IMR-90 (cell line): ENCODE measurements around the gene BCAR1. TPM values are rescaled to one million over a fixed set of nuclear protein-coding genes. Genes with fewer than 3 reads are reported as not detected.
"Not testable (repeated sequence)": the region's sequence is repeated elsewhere in the genome, so short reads cannot be mapped to it uniquely, and the experiment has no call there.

Experiments
- ATAC-seq: fragments of 200-7000 bp; cut with Tn5 transposase; 2 replicates; pipeline ENCODE4 v1.9.1; 2020; ENCODE audit warnings: low read depth, mild to moderate bottlenecking, moderate library complexity
- BruUV-seq: library from RNA; stranded (reverse); fragments of 400-500 nt; replicated peaks from 2 replicates; lab custom pipeline; 2021; lab: Mats Ljungman, UMichigan
- CTCF ChIA-PET: fragments of 300-600 bp; formaldehyde crosslinking; extraction: SDS; loops from one replicate; lab custom pipeline; 2021; ENCODE audit warnings: antibody characterized with exemption; lab: Yijun Ruan, JAX
- POLR2A ChIA-PET: fragments of 300-600 bp; sonication (Branson Sonifier 250); formaldehyde crosslinking; loops from one replicate; lab custom pipeline; 2022; ENCODE audit warnings: antibody characterized with exemption; ENCODE audit not compliant: unreplicated experiment; lab: Charles Lee
- DNase-seq: peaks from one replicate; pipeline ENCODE4 v3.0.0; 2013
- H2AFZ ChIP-seq: replicated peaks from 2 replicates; pipeline ENCODE3; 2013; ENCODE audit warnings: low read length, mild to moderate bottlenecking; ENCODE audit not compliant: poor library complexity
- H2AK5ac ChIP-seq: 2 replicates; pipeline ENCODE4 v1.6.1; 2013; ENCODE audit warnings: low read depth, low read length, inconsistent platforms
- H2AK9ac ChIP-seq: replicated peaks from 2 replicates; pipeline ENCODE3; 2013; ENCODE audit warnings: mild to moderate bottlenecking, low read depth, low read length, moderate library complexity; ENCODE audit not compliant: poor library complexity
- H2BK120ac ChIP-seq: 2 replicates; pipeline ENCODE4 v1.6.1; 2013; ENCODE audit warnings: low read depth, low read length, inconsistent platforms
- H2BK15ac ChIP-seq: 3 replicates; pipeline ENCODE4 v1.6.1; 2013; ENCODE audit warnings: low read depth, low read length, inconsistent platforms
- H2BK20ac ChIP-seq: 2 replicates; pipeline ENCODE4 v1.6.1; 2013; ENCODE audit warnings: low read depth, mild to moderate bottlenecking, inconsistent platforms, low read length, moderate library complexity
- H2BK5ac ChIP-seq: 2 replicates; pipeline ENCODE4 v1.6.1; 2013; ENCODE audit warnings: mild to moderate bottlenecking, low read depth, low read length, inconsistent platforms; ENCODE audit not compliant: poor library complexity, severe bottlenecking
- H3K14ac ChIP-seq: replicated peaks from 2 replicates; pipeline ENCODE4 v1.6.1; 2013; ENCODE audit warnings: low read depth, low read length, inconsistent platforms
- H3K18ac ChIP-seq: 2 replicates; pipeline ENCODE4 v1.6.1; 2013; ENCODE audit warnings: low read depth, low read length, control low read depth
- H3K23ac ChIP-seq: 2 replicates; pipeline ENCODE4 v1.6.1; 2013; ENCODE audit warnings: low read depth, low read length, inconsistent platforms
- H3K27ac ChIP-seq: 2 replicates; pipeline ENCODE4 v1.5.1; 2013; ENCODE audit warnings: mild to moderate bottlenecking, control low read depth, low read length; ENCODE audit not compliant: insufficient read depth
- H3K27me3 ChIP-seq: 2 replicates; pipeline ENCODE4 v1.6.1; 2013; ENCODE audit warnings: low read length; ENCODE audit not compliant: control insufficient read depth, insufficient read depth
- H3K36me3 ChIP-seq: 2 replicates; pipeline ENCODE4 v1.6.1; 2013; ENCODE audit warnings: low read length, mixed read lengths; ENCODE audit not compliant: control insufficient read depth, insufficient read depth
- H3K4ac ChIP-seq: 2 replicates; pipeline ENCODE4 v1.6.1; 2013; ENCODE audit warnings: low read depth, low read length, inconsistent platforms
- H3K4me1 ChIP-seq: 2 replicates; pipeline ENCODE4 v1.6.1; 2013; ENCODE audit warnings: low read length, mixed read lengths; ENCODE audit not compliant: control insufficient read depth, insufficient read depth
- H3K4me2 ChIP-seq: 2 replicates; pipeline ENCODE4 v1.6.1; 2013; ENCODE audit warnings: low read depth, mild to moderate bottlenecking, control low read depth, low read length, moderate library complexity
- H3K4me3 ChIP-seq: 2 replicates; pipeline ENCODE4 v1.5.1; 2013; ENCODE audit warnings: low read depth, mild to moderate bottlenecking, control low read depth, low read length, moderate library complexity; ENCODE audit not compliant: insufficient read depth
- H3K56ac ChIP-seq: 2 replicates; pipeline ENCODE4 v1.6.1; 2013; ENCODE audit warnings: low read length, inconsistent platforms; ENCODE audit not compliant: insufficient read depth; ENCODE audit errors: extremely low read depth
- H3K79me1 ChIP-seq, 2 experiments: 2 replicates each; pipeline ENCODE4 v1.6.1; 2013; ENCODE audit warnings: low read length in 2 of 2, inconsistent platforms in 1 of 2, low read depth in 1 of 2
- H3K9ac ChIP-seq: 2 replicates; pipeline ENCODE4 v1.6.1; 2013; ENCODE audit warnings: low read depth, low read length, control low read depth
- H3K9me1 ChIP-seq: 2 replicates; pipeline ENCODE4 v1.6.1; 2013; ENCODE audit warnings: low read length, inconsistent platforms; ENCODE audit not compliant: insufficient read depth
- H3K9me3 ChIP-seq: 2 replicates; pipeline ENCODE4 v1.6.1; 2013; ENCODE audit warnings: low read length; ENCODE audit not compliant: control insufficient read depth, insufficient read depth
- H4K20me1 ChIP-seq: 2 replicates; pipeline ENCODE4 v1.6.1; 2013; ENCODE audit warnings: low read length, inconsistent platforms; ENCODE audit not compliant: insufficient read depth
- H4K5ac ChIP-seq: 2 replicates; pipeline ENCODE4 v1.6.1; 2013; ENCODE audit warnings: mild to moderate bottlenecking, low read depth, low read length, control low read depth
- H4K8ac ChIP-seq, 2 experiments: 2 replicates each; pipeline ENCODE4 v1.6.1; 2013; ENCODE audit warnings: low read depth in 2 of 2, low read length in 2 of 2, control low read depth in 1 of 2, inconsistent platforms in 1 of 2
- H4K91ac ChIP-seq: 2 replicates; pipeline ENCODE4 v1.6.1; 2013; ENCODE audit warnings: low read depth, low read length, inconsistent platforms; ENCODE audit not compliant: insufficient read depth
- BHLHE40 ChIP-seq: fragments of 150-350 bp; IDR thresholded peaks from 2 replicates; pipeline ENCODE4 v1.6.1; 2016; ENCODE audit warnings: mild to moderate bottlenecking, low read depth, low read length
- CEBPB ChIP-seq: IDR thresholded peaks from 2 replicates; pipeline ENCODE4 v1.6.1; 2012; ENCODE audit warnings: low read depth, low read length, improper control_type of control experiment
- NFE2L2 ChIP-seq: fragments of 150-350 bp; IDR thresholded peaks from 2 replicates; pipeline ENCODE4 v1.6.1; 2016; ENCODE audit warnings: low read depth, mild to moderate bottlenecking, low read length
- RFX5 ChIP-seq: IDR thresholded peaks from 2 replicates; pipeline ENCODE4 v1.8.0; 2012; ENCODE audit warnings: low read depth, mild to moderate bottlenecking, low read length, moderate library complexity
- SMC3 ChIP-seq: fragments of 150-350 bp; IDR thresholded peaks from 2 replicates; pipeline ENCODE4 v1.6.1; 2016; ENCODE audit warnings: low read depth, mild to moderate bottlenecking, antibody characterized with exemption, low read length, moderate library complexity
- WGBS, 2 experiments: methylation state at CpG; one replicate each; pipeline versions ENCODE4 v1.1.5 to v1.1.7; 2013; ENCODE audit warnings: missing lambda C conversion rate in 2 of 2; ENCODE audit not compliant: insufficient read length in 1 of 2; ENCODE audit errors: extremely low coverage in 2 of 2; 5-methylcytosine and 5-hydroxymethylcytosine counted together
- dilution Hi-C: fragments of 300-500 bp; cut with HindIII; formaldehyde crosslinking; loops from one replicate; pipeline ENCODE4 v1.14.3; 2018; ENCODE audit warnings: low sequenced_read_pairs; ENCODE audit not compliant: unreplicated experiment
- in situ Hi-C: fragments of 300-500 bp; cut with MboI; formaldehyde crosslinking; loops from 3 replicates; pipeline ENCODE4 v1.14.3; 2019; ENCODE audit warnings: low sequenced_read_pairs, inconsistent platforms, mixed read lengths
- intact Hi-C: fragments of 100-400 bp; cut with micrococcal nuclease; formaldehyde crosslinking; loops from 2 replicates; pipeline ENCODE4 v1.10.0; 2022
- polyA plus RNA-seq, 3 experiments: library from polyadenylated mRNA; depleted of rRNA; stranded (reverse); fragments of >200 nt; gene quantifications; 2 replicates each; pipeline ENCODE4 v1.2.3, GENCODE V29; 2012; ENCODE audit warnings: low replicate concordance in 1 of 3
- total RNA-seq: library from RNA; depleted of rRNA; stranded (reverse); fragments of >200 nt; gene quantifications from 2 replicates; pipeline ENCODE4 v1.2.3, GENCODE V29; 2012

BCAR1 gene
- total and polyA plus RNA-seq, 2 of the 4 experiments (the other 2 are of a cell fraction) = 18.1 to 99.4 TPM

GRCh38 chr16:75216127-75216526, 35.3 kb downstream of the BCAR1 start:
- 0 out of 2 replicates have a peak, but pooled peaks cover 5% of the 10 kb centered on the region for H3K27me3 ChIP-seq
- TF ChIP-seq BHLHE40 (no peak), SMC3 (no peak), RFX5 (no peak), NFE2L2 (no peak), CEBPB (no peak)
- H3K56ac ChIP-seq = no peak overlapping the region
- H3K27ac ChIP-seq = no peak overlapping the region
- no peaks in the 10 kb centered on the region for H3K79me1 ChIP-seq
- DNase-seq = no peak
- H3K4me2 ChIP-seq = no peak overlapping the region
- no peaks in the 10 kb centered on the region for H4K20me1 ChIP-seq
- no peak overlapping the region for H3K9ac ChIP-seq
- H2AFZ ChIP-seq = no peak overlapping the region
- 100% methylated on average over 1 of the region's 2 CpGs; no CpG with 5 or more reads in 1 of the 2 experiments for WGBS, 2 experiments
- no peaks in the 10 kb centered on the region for H3K9me3 ChIP-seq
- ChIA-PET CTCF (no interaction called here), POLR2A (interaction anchor here (0.5 kb wide), 1 partner anchor 87 kb away, joined by 5 read pairs; no protein-coding TSS in a partner anchor)
- H2BK5ac ChIP-seq = no peak overlapping the region
- H4K5ac ChIP-seq = no peak overlapping the region
- no peak overlapping the region for H3K18ac ChIP-seq
- no peak overlapping the region for H2BK15ac ChIP-seq
- no peak overlapping the region for H2AK5ac ChIP-seq
- H4K8ac ChIP-seq = no peak overlapping the region
- H3K4ac ChIP-seq = no peak overlapping the region
- dilution Hi-C loops (no loop called here), in situ Hi-C loops (loop anchor here (25.0 kb wide), 2 partner anchors 371 to 546 kb away; no protein-coding TSS in a partner anchor), intact Hi-C loops (no loop called here)
- no peak overlapping the region for H3K14ac ChIP-seq
- H3K9me1 ChIP-seq = no peaks in the 10 kb centered on the region
- no peaks in the 10 kb centered on the region for H3K4me1 ChIP-seq
- BruUV-seq = no TSS peak
- ATAC-seq = no peak
- H2AK9ac ChIP-seq = no peak overlapping the region
- H3K4me3 ChIP-seq = no peak overlapping the region
- H2BK120ac ChIP-seq = no peak overlapping the region
- H2BK20ac ChIP-seq = no peak overlapping the region
- H3K36me3 ChIP-seq = no peaks in the 10 kb centered on the region
- H3K23ac ChIP-seq = no peak overlapping the region
- H4K91ac ChIP-seq = no peak overlapping the region

DNA sequence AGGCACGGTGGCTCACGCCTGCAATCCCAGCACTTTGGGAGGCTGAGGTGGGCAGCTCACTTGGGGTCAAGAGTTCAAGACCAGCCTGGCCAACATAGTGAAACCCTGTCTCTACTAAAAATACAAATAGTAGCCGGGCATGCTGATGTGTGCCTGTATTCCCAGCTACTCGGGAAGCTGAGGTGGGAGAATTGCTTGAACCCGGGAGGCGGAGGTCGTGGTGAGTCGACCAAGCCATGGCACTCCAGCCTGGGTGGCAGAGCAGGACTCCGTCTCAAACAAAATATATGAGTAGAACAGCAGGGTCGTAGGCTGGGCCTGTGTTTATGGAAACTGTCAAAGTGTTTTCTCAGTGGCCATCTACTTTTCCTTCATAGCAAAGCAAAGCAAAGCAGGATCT, 40.1 kb downstream of the BCAR1 start:
- H4K8ac ChIP-seq, H3K4me3 ChIP-seq, H2BK15ac ChIP-seq, DNase-seq, H3K9ac ChIP-seq, CTCF ChIA-PET, H3K56ac ChIP-seq, H2BK20ac ChIP-seq, H2AFZ ChIP-seq, H4K91ac ChIP-seq, H2BK120ac ChIP-seq, BruUV-seq, H3K14ac ChIP-seq, H3K23ac ChIP-seq, POLR2A ChIA-PET, intact Hi-C loops, H3K18ac ChIP-seq, H3K79me1 ChIP-seq, H3K27me3 ChIP-seq, dilution Hi-C loops, ATAC-seq, H3K27ac ChIP-seq, H3K4me2 ChIP-seq, H4K20me1 ChIP-seq, H3K4ac ChIP-seq, H3K36me3 ChIP-seq, H2AK5ac ChIP-seq, H3K9me1 ChIP-seq, H3K9me3 ChIP-seq, H2BK5ac ChIP-seq, H3K4me1 ChIP-seq, H2AK9ac ChIP-seq, H4K5ac ChIP-seq: not testable (repeated sequence)
- in situ Hi-C loops = loop anchor here (25.0 kb wide), 2 partner anchors 376 to 551 kb away; no protein-coding TSS in a partner anchor
- WGBS, 2 experiments = no CpG with 5 or more reads among the region's 10 CpGs
